ENCODE measurements around the gene PPM1M.

Gene PPM1M

GRCh38 chr3:52240886-52241370 lies 4.6 kb upstream of the PPM1M start:
- Histone ChIP-seq H3K4me1 (ENCODE audit: control insufficient read depth in 1 of 2, insufficient read depth in 2 of 2, low read length in 2 of 2) (peaks cover 23 to 42% of the 10 kb centered on the region in 2 donors), H3K9me3 (ENCODE audit: control insufficient read depth in 1 of 2, low read length in 2 of 2) (no peaks in the 10 kb centered on the region), H3K27ac (ENCODE audit: low read length) (peak overlapping the region; percentile 2), H3K27me3 (ENCODE audit: low read depth, low read length) (no peaks in the 10 kb centered on the region), H3K36me3 (ENCODE audit: control insufficient read depth in 1 of 2, insufficient read depth in 2 of 2, low read length in 2 of 2) (no peaks in the 10 kb centered on the region), H3K4me3 (ENCODE audit: low read depth in 1 of 2, low read length in 2 of 2) (no peak overlapping the region)

- Histone ChIP-seq H3K27ac (ENCODE audit: low read length) (no peak overlapping the region), H3K4me3 (ENCODE audit: low read depth in 1 of 2, low read length in 2 of 2) (no peak overlapping the region), H3K36me3 (ENCODE audit: control insufficient read depth in 1 of 2, insufficient read depth in 2 of 2, low read length in 2 of 2) (no peaks in the 10 kb centered on the region), H3K27me3 (ENCODE audit: low read depth, low read length) (no peaks in the 10 kb centered on the region), H3K4me1 (ENCODE audit: control insufficient read depth in 1 of 2, insufficient read depth in 2 of 2, low read length in 2 of 2) (peaks cover 23 to 40% of the 10 kb centered on the region in 2 donors), H3K9me3 (ENCODE audit: control insufficient read depth in 1 of 2, low read length in 2 of 2) (no peaks in the 10 kb centered on the region)
Observed at GRCh38 chr3:52242039-52242438, 3.5 kb upstream of the PPM1M start.

- Histone ChIP-seq H3K27me3 (ENCODE audit: low read depth, low read length) (no peaks in the 10 kb centered on the region), H3K9me3 (ENCODE audit: control insufficient read depth in 1 of 2, low read length in 2 of 2) (no peaks in the 10 kb centered on the region), H3K4me3 (ENCODE audit: low read depth in 1 of 2, low read length in 2 of 2) (no peak overlapping the region), H3K36me3 (ENCODE audit: control insufficient read depth in 1 of 2, insufficient read depth in 2 of 2, low read length in 2 of 2) (peaks cover 3 to 5% of the 10 kb centered on the region in 2 donors), H3K4me1 (ENCODE audit: control insufficient read depth in 1 of 2, insufficient read depth in 2 of 2, low read length in 2 of 2) (peaks cover 14 to 24% of the 10 kb centered on the region in 2 donors), H3K27ac (ENCODE audit: low read length) (peak overlapping the region; percentile 45)
Observed at GRCh38 chr3:52243791-52244628, 1.5 kb upstream of the PPM1M start.

GRCh38 chr3:52246264-52246620 lies 683 bp downstream of the PPM1M start:
- no peaks in the 10 kb centered on the region for H3K9me3 ChIP-seq (ENCODE audit: control insufficient read depth in 1 of 2, low read length in 2 of 2)
- H3K4me1 ChIP-seq (ENCODE audit: control insufficient read depth in 1 of 2, insufficient read depth in 2 of 2, low read length in 2 of 2), result peaks cover 6 to 13% of the 10 kb centered on the region in 2 donors

GRCh38 chr3:52246728-52247408 lies 1.3 kb downstream of the PPM1M start:
- Histone ChIP-seq H3K27ac (ENCODE audit: low read length) (peak overlapping the region; percentile 78), H3K27me3 (ENCODE audit: low read depth, low read length) (no peaks in the 10 kb centered on the region), H3K36me3 (ENCODE audit: control insufficient read depth in 1 of 2, insufficient read depth in 2 of 2, low read length in 2 of 2) (peaks cover 18 to 24% of the 10 kb centered on the region in 2 donors), H3K4me3 (ENCODE audit: low read depth in 1 of 2, low read length in 2 of 2) (peak overlapping the region; percentile 62 to 66), H3K9me3 (ENCODE audit: control insufficient read depth in 1 of 2, low read length in 2 of 2) (no peaks in the 10 kb centered on the region), H3K4me1 (ENCODE audit: control insufficient read depth in 1 of 2, insufficient read depth in 2 of 2, low read length in 2 of 2) (peaks cover 6 to 13% of the 10 kb centered on the region in 2 donors)

More at GRCh38 chr3:52246264-52246620, 683 bp downstream of the PPM1M start:
- peak overlapping the region; percentile 62 to 66 for H3K4me3 ChIP-seq (ENCODE audit: low read depth in 1 of 2, low read length in 2 of 2)
- peaks cover 18 to 19% of the 10 kb centered on the region in 2 donors for H3K36me3 ChIP-seq (ENCODE audit: control insufficient read depth in 1 of 2, insufficient read depth in 2 of 2, low read length in 2 of 2)
- peak overlapping the region; percentile 78 for H3K27ac ChIP-seq (ENCODE audit: low read length)
- no peaks in the 10 kb centered on the region for H3K27me3 ChIP-seq (ENCODE audit: low read depth, low read length)

DNA sequence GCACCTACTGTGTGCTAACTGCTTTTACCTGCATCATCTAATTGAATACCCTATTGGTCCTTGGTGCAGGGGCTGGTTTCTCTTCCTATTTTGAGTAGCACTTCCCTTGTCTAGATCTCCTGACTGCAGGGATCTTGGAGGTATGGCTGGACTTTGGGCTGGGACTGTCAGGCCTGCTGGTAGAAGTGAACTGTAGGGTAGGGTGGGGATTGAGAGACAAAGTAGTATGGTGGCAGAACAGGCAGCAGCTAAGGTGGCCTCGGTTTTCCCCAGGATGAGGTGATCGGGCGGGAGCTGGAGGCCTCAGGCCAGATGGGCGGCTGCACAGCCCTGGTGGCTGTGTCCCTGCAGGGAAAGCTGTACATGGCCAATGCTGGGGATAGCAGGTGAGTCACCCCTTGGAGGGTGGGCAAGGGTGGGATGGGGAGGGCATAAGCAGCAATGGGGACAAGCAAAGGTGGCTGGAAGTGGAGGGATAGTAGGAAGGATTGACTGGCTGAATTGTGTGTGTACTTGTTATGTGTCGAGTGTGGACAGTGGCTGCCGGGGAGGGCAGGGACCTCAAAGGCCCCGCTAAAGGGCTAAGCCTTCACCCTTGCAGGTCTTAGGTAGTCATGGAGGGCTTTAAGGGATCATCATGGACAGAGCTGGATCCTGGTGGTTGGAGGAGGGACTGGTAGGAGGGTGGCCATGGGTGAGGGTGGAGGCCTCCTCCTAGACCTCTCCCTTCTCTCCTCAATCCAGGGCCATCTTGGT lies 2.0 kb downstream of the PPM1M start:
- Histone ChIP-seq H3K9me3 (ENCODE audit: control insufficient read depth in 1 of 2, low read length in 2 of 2) (no peaks in the 10 kb centered on the region), H3K27ac (ENCODE audit: low read length) (no peak overlapping the region), H3K4me1 (ENCODE audit: control insufficient read depth in 1 of 2, insufficient read depth in 2 of 2, low read length in 2 of 2) (peaks cover 6 to 13% of the 10 kb centered on the region in 2 donors), H3K4me3 (ENCODE audit: low read depth in 1 of 2, low read length in 2 of 2) (peak overlapping the region in 1 of 2 donors; percentile 62), H3K27me3 (ENCODE audit: low read depth, low read length) (no peaks in the 10 kb centered on the region), H3K36me3 (ENCODE audit: control insufficient read depth in 1 of 2, insufficient read depth in 2 of 2, low read length in 2 of 2) (peaks cover 18 to 26% of the 10 kb centered on the region in 2 donors)

DNA sequence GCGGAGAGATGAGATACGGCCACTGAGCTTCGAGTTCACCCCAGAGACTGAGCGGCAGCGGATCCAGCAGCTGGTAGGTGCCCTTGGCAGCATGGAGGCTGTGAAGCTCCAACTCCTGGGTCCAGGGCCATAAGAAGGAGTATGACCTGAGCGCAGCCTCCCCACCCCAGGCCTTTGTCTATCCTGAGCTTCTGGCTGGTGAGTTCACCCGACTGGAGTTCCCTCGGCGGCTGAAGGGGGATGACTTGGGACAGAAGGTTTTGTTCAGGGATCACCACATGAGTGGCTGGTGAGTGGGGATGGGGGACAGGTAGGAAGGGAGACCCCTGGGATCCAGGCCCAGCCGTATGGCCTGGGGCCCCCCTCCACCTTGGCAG lies 2.6 kb downstream of the PPM1M start:
- Histone ChIP-seq H3K4me1 (ENCODE audit: control insufficient read depth in 1 of 2, insufficient read depth in 2 of 2, low read length in 2 of 2) (peaks cover 6 to 13% of the 10 kb centered on the region in 2 donors), H3K4me3 (ENCODE audit: low read depth in 1 of 2, low read length in 2 of 2) (no peak overlapping the region), H3K36me3 (ENCODE audit: control insufficient read depth in 1 of 2, insufficient read depth in 2 of 2, low read length in 2 of 2) (peaks cover 18 to 27% of the 10 kb centered on the region in 2 donors), H3K27me3 (ENCODE audit: low read depth, low read length) (no peaks in the 10 kb centered on the region), H3K9me3 (ENCODE audit: control insufficient read depth in 1 of 2, low read length in 2 of 2) (no peaks in the 10 kb centered on the region), H3K27ac (ENCODE audit: low read length) (no peak overlapping the region)

DNA sequence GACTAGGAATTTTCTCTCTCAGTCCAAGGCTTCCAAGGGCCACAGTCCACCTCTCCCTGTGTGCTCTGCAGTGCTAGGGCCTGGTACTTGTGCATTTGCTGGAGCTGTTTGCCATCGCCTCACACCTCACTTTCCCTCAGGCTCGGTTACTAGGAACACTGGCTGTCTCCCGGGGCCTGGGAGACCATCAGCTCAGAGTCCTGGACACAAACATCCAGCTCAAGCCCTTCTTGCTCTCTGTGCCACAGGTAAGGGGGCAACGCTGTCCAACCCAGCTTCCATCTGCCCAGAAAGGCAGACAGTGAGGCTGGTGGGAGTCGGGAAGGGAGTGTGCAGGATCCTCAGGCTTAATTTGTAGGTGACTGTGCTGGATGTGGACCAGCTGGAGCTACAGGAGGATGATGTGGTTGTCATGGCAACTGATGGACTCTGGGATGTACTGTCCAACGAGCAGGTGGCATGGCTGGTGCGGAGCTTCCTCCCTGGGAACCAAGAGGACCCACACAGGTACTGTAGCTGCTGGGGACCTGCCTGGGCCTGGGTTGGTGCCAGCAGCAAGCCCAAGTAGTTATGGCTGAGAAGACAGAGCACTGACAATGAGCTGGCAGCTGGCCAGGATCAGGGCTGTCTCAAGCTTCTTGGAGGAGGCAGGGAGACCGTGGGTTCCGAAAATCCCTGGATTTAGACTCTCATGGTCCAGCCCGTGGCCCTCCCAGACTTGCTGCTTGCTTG lies 3.4 kb downstream of the PPM1M start:
- H3K36me3 ChIP-seq (ENCODE audit: control insufficient read depth in 1 of 2, insufficient read depth in 2 of 2, low read length in 2 of 2), result peaks cover 24 to 36% of the 10 kb centered on the region in 2 donors
- H3K27ac ChIP-seq (ENCODE audit: low read length), result no peak overlapping the region
- no peaks in the 10 kb centered on the region for H3K9me3 ChIP-seq (ENCODE audit: control insufficient read depth in 1 of 2, low read length in 2 of 2)
- H3K27me3 ChIP-seq (ENCODE audit: low read depth, low read length), result no peaks in the 10 kb centered on the region
- peaks cover 6 to 13% of the 10 kb centered on the region in 2 donors for H3K4me1 ChIP-seq (ENCODE audit: control insufficient read depth in 1 of 2, insufficient read depth in 2 of 2, low read length in 2 of 2)
- no peak overlapping the region for H3K4me3 ChIP-seq (ENCODE audit: low read depth in 1 of 2, low read length in 2 of 2)

DNA sequence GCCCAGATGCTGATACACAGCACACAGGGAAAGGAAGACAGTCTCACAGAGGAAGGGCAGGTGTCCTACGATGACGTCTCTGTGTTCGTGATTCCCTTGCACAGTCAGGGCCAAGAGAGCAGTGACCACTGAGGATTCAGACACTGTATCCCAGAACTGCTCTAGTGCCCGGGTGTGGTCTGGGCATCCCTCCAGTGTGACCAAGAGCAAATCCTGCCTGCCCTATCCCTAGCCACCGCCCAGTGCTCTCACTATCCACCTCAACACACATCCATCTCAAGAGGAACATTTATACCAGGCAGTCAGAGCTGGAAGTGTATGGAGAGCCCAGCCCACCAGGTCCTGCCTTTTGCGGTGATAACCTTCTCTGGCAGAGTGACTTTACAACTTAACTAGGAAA lies 4.1 kb downstream of the PPM1M start:
- peaks cover 24 to 40% of the 10 kb centered on the region in 2 donors for H3K36me3 ChIP-seq (ENCODE audit: control insufficient read depth in 1 of 2, insufficient read depth in 2 of 2, low read length in 2 of 2)
- H3K4me1 ChIP-seq (ENCODE audit: control insufficient read depth in 1 of 2, insufficient read depth in 2 of 2, low read length in 2 of 2), result peaks cover 6 to 10% of the 10 kb centered on the region in 2 donors
- no peaks in the 10 kb centered on the region for H3K27me3 ChIP-seq (ENCODE audit: low read depth, low read length)
- H3K9me3 ChIP-seq (ENCODE audit: control insufficient read depth in 1 of 2, low read length in 2 of 2), result no peaks in the 10 kb centered on the region
- H3K4me3 ChIP-seq (ENCODE audit: low read depth in 1 of 2, low read length in 2 of 2), result no peak overlapping the region
- no peak overlapping the region for H3K27ac ChIP-seq (ENCODE audit: low read length)

- H3K27me3 ChIP-seq (ENCODE audit: low read depth, low read length), result no peaks in the 10 kb centered on the region
- no peak overlapping the region for H3K27ac ChIP-seq (ENCODE audit: low read length)
- no peak overlapping the region for H3K4me3 ChIP-seq (ENCODE audit: low read depth in 1 of 2, low read length in 2 of 2)
- peaks cover 24 to 40% of the 10 kb centered on the region in 2 donors for H3K36me3 ChIP-seq (ENCODE audit: control insufficient read depth in 1 of 2, insufficient read depth in 2 of 2, low read length in 2 of 2)
- peaks cover 2 to 8% of the 10 kb centered on the region in 2 donors for H3K4me1 ChIP-seq (ENCODE audit: control insufficient read depth in 1 of 2, insufficient read depth in 2 of 2, low read length in 2 of 2)
- no peaks in the 10 kb centered on the region for H3K9me3 ChIP-seq (ENCODE audit: control insufficient read depth in 1 of 2, low read length in 2 of 2)
Observed at GRCh38 chr3:52250122-52250521, 4.6 kb downstream of the PPM1M start.

All from muscle layer of duodenum (tissue), 2 donors.